Activated CD8-positive, alpha-beta memory T cell treated with anti-CD3 and anti-CD28 coated beads for 1 hour (primary cell): Measurements from ENCODE around the gene TMEM143.
"Not testable (repeated sequence)": the region's sequence is repeated elsewhere in the genome, so short reads cannot be mapped to it uniquely, and the experiment has no call there.

Experiments used
- DNase-seq, 2 donors: peaks; one replicate each; pipeline ENCODE4 v3.0.0-alpha.2; 2020; ENCODE audit warnings: low read depth in 1 of 2; ENCODE audit errors: extremely low read depth in 1 of 2

TMEM143 gene

GRCh38 chr19:48297975-48298374 is 65.8 kb downstream of the TMEM143 start:
- DNase-seq, result no peak

DNA sequence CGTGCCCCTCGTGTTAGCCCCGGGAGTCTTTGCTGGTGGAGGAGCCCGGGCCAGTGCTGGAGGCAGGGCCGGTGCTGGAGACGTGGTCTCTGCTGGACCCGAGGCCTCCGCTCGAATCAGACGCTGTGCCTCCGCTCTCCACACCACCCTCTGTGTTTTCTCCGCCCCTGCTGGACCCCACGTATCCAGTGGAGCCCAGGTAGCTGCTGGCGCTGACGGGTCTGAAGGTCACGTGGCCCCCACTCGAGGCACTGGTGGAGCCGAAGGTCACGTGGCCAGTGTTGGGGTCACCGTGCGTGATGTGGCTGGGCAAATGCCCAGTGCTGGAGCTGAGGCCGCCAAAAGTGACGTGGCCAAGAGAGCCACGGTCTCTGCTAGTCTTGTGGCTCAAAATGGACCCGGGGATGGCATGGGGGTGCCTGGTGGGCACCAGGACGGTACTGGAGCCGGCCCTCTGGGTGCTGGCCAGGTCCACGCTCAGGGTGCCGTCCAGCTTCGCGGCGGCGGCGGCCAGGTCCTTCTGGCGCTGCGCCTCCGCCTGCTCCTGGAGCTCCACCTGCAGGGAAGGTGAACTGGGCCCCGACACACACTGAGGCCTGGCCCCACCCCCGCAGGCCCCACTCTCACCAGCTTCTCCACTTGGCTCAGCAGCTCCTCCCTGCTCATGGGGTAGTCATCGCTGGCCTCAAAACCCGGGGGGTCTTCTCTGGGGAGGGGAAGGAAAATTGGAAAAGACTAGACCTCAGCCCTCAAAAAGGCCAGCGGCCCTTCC is 66.6 kb downstream of the TMEM143 start:
- DNase-seq, result no peak

GRCh38 chr19:48295458-48295857 is 68.3 kb downstream of the TMEM143 start:
- no peak for DNase-seq

- DNase-seq, result no peak
Observed at GRCh38 chr19:48292798-48293197, 70.9 kb downstream of the TMEM143 start.

GRCh38 chr19:48291489-48291815 is 72.3 kb downstream of the TMEM143 start:
- not testable (repeated sequence) for DNase-seq

- DNase-seq, result peak; percentile 14 to 58
Observed at GRCh38 chr19:48290771-48291488, 72.8 kb downstream of the TMEM143 start.

DNA sequence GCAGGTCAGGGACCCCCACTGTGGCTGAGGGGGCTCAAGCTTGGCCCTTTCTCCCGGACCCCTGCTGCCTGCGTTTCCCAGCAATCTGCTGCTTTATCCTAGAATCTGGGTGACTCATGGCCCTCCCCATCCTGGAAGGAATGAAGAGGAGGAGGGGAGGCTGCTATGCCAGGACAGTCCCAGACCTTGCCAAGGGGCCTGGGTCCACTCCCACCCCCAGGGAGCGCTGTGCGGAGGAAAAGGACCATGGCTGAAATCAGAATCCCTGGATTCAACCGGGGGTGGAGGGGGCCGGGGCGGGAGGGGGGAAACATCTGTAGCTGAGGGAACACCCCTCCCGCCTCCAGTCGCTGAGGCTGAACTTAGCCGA is 73.4 kb downstream of the TMEM143 start:
- no peak for DNase-seq

GRCh38 chr19:48287748-48288147 is 76.0 kb downstream of the TMEM143 start:
- no peak for DNase-seq

GRCh38 chr19:48284896-48285295 is 78.8 kb downstream of the TMEM143 start:
- DNase-seq, result no peak

- DNase-seq, result no peak
Observed at GRCh38 chr19:48283908-48284307, 79.8 kb downstream of the TMEM143 start.
